ENCODE results near the gene VSIG2.

The VSIG2 gene

DNA sequence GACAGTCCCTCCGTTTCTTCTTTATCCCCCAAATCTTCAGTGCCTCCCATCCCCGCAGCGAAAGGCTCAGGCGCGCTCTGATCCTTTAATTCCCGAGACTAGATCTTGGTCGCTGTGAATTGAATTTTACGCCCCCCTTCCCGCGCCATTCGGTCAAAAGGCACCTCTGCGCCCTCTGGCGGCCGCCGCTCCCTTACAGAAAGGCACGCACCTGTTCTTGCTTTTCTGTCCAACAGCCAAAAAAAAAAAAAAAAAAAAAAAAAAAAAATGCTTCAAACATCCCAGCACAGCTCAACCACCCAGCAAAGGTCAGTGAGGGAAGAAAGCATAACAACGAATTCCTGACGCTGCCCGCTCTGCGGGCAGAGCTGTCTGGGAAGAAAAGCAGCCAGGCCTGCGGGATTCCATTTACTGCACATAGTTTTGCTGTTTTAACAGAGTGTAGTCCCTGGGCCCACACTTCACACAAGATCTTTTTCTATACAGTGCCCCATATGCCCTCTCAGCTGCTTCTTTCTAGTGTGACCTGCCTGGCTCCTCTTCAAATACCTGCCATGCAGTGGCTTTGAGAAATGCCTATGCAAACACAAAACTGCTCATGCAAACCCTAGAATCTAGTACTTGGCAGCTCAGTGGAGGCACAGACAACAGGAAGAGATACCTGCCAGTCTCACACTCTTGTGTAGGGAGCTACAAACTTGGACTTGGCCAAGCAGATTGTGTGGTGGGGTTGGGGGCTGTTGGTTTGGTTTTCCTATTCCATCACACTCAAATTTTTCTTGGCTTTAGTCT is 11.3 kb upstream of the VSIG2 start:
- DNase-seq (ENCODE audit: low read depth) = peak; percentile 81

DNA sequence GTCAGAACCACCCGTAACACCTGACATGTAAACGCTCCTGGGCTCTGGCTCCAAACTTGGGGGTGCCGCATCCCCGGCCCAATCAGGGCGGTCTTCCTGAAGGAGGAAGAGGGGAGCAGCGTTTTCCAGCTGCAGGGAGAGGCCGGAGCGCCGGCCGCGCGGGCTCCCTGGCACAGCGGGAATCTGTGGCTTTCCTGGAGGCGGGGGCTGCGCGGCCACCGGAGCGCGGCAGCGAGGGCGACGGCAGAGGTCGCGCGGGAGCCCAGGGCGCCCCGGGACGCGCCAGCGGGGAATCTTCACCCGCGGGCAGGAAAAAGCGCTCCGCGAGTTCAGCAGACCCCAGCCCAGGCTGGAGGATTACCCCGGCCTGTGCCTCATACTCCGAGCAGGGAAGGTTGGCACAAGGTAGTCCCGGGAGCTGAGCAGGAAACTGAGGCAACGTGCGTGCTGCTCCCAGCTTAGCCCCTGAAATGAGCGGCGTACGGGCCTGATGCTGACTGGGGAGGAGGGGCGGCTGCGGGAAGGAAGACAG is 10.6 kb upstream of the VSIG2 start:
- no peak for DNase-seq (ENCODE audit: low read depth)

DNA sequence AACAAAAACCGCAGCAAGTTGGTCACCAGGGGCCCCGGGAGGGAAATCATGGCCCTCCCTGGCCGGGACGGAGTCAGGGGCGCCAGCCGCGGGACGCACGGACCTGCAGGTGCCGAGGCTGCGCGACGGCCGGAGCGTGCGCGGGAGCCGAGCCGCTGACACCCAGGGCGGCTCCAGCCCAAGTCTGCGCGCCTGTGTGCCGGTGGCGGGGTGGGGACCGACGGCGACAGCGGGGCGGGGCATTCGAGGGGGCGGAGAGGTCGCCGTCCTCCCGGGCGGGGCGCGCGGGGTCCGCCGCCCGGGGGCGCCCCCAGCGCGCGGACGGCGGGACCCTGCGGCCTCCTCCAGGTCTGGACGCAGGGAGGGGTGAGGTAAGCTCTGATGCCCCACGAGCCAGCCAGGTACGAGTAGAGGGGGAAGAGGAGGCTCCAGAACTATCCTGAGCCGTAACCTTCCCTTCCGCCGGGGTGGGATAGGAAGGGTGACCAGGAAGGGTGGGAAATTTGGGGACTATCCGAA is 10.1 kb upstream of the VSIG2 start, which contains the start of gene ESAM:
Gene ESAM, minus strand, starts transcription at position 186 of the 519 bp plus-strand sequence. Its CDS starts 136 bp downstream, at position 50.
- peak; percentile 54 for DNase-seq (ENCODE audit: low read depth)

DNA sequence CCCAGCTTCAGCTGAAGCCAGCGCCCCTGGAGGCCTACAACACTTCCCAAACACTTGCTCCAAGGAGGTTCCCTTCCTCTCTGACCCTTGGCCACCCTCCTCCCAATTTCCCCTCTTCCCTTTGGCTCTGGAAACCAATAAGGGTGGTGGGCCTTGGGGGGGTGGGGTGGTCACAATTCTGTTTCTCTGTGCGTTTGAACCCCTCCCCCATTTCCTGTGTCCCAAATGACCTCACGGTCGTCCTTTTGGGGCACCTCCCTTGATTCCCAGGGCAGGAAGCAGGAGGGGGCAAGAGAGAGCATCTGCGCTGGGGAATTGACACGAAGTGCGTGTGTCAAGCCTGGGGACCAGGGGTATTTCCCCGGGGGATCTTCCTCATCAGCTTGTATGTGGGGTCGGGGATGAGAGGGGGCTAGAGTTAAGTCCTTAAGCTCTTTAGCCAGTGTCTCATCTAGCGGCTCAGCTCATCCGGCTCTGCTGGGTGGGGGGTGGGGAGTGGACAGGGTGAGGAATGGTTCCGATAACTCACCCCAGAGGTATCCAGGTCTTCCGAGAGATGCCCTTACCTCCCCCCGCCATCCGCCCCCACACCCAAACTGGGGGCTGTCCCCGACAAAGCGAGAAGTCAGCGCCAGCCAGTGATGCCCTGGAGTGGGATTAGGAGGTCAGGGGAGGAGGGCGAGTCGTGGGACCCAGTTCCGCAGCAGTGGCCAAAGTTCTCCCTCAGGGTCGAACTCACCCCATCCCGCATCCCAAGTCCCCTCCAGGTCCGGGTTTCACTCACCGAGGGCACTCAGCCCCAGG is 9.4 kb upstream of the VSIG2 start:
- no peak for DNase-seq (ENCODE audit: low read depth)

DNA sequence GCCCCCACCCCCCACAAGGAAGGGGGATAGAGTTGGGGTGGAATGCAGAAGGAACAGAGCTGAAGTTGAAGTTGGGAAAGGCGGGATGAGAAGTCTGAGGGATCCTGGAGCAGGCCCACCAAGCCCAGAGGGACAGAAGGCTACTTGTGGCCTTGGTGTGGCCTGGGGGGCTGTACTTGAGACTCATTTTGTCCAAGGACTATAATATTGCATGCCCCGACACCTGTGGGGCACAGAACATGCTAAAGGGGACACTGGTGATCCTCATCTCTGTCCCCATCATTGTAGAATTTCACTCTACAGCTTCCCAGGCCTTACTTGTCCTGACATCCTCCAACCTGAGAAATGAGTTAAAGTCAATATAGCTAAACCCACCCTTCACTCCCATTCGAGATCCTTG is 8.8 kb upstream of the VSIG2 start:
- DNase-seq (ENCODE audit: low read depth) = no peak

DNA sequence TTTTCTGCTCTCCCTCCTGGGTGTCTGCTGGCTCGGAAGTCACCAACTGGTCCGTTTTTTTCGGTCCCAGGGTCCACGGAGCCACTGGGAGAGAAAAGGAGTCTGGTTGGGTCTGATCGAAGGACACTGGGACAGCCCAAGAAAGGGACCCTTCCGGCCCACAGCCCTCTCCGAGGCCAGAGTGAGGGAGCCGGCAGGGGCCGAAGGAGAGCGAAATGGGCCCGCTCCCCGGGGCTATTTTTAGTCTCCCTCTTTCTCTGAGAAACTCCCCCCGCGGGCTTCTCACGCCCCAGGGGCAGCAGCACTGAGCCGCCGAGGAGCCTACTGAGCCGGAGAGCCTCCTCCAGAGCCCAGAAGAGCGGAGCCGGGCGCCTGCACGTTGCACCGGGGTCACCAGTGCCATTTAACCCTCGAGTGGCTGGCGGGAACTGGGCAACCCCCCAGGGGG is 8.2 kb upstream of the VSIG2 start:
- DNase-seq (ENCODE audit: low read depth) = no peak

DNA sequence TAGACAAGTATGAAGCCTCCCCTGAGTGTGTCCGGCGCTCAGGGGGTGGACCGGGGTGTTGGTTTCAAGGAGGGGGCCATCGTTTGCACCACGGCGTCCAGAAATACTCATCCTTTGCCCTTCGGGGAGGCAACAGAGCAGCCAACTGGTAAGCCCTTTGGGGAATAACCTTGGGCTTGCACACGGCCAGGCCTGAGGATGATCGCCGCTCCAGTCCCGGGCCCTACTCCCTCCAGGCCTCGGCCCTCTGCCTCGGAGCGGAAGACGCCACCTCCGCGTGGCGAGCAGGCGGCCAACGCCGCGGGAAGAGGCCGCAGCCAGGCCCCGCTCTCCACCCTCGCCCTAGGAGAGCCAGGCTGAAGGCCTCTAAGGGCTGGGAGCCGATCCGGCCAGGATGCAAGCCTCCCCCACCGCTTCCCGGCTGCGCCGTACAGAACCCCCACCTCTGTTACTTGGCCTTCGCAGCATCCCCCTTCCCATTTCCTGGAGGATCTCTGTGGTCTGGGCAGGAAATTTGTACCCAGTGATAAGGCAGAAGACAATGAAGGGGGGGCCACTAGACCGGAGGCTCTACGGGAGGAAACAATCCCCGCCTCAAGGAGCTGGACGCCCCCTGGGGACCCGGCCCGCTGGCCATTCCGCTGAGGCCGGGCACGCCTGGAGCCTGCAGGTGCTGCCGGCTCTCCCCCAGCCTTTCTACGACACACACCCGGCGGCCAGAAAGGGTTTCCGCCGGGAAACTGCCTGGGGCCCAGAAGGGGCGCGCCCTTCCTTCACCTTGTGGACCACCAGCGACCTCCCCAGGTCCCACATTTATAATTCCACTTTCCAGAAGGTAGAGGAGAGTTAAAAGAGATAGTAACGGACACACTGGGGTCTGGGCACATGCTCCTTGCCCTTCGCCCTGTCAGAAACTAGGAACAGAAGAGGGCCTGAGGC is 7.5 kb upstream of the VSIG2 start:
- no peak for DNase-seq (ENCODE audit: low read depth)

DNA sequence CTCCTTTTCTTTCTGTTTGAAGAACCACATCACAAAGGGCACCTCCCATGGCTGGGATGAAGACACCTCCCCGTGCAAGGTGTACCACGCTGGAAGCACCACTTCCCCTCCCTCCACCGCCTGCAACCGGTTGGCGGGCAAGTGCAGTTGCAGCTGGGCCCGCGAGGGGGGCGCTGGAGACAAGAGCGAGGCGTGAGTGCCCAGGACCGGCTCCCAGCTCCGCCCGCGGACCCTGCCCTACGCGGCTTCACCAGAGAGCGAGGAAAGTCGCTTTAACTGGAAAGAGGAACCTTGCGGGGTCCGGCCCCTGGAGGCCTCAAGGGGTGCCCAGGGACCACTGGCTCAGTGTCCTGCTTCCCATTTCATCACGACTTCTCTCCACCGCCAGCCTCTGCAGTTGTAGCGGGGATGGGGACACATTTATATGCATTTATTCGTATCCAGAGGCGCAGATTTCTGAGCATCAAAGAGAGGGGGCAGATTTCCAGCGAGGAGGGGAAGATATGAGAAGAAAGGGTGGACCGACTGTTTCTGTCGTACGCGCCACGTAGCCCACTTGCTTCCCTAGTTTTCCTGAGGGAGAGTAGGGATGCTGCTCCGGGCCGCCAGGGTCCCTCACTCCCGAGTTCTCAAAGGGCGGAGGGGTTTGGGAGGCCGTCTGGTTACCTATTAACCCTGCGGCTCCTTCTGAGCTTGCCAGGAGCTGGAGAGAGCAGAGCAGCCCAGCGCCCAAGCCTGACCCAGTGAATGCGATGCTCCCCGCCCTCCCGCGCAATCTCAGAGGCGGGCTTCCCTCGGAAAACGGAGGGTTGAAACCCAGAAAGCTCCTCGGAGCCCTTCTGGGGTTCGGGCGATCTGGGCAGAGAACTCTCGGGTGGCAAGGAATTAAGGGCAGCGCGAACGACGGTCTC is 6.6 kb upstream of the VSIG2 start:
- peak; percentile 36 for DNase-seq (ENCODE audit: low read depth)

DNA sequence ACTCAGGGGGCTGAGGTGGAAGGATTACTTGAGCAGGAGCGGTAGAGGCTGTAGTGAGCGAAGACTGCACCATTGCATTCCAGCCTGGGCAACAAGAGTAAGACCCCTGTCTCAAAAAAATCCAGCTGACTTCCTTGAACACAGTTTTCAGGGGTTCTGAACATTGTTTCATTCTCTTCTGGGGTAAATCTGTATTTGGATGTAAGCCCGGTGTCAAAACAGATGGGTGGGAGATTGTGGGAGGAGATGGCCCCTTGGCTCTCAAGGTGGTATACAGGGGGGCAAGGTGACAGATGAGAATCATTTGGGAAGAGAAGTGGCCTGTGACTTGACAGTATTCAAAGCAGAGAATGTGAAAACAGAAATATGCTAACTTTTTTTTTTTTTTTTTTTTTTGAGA is 5.3 kb upstream of the VSIG2 start:
- no peak for DNase-seq (ENCODE audit: low read depth)

DNA sequence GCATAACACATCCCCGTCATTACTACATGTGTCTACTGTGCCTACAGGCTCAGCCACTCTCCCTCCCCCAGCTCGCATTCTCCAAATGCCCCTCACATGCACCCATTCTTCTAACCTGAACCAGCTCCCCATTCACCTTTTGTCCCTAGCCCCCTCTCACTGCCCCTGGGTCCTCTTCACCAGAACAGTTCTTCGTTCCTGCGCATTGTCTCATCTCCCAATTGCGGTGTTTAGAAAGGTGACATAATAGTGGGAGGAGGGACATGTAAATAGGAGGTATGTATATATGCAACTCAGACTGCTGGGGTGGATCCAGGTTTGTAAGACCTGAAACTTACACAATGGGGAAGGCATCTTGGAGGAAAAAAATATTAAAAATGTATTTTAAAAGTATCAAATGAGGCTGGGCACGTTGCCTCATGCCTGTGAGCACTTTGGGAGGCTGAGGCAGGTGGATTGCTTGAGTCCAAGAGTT is 4.7 kb upstream of the VSIG2 start:
- DNase-seq (ENCODE audit: low read depth) = no peak

DNA sequence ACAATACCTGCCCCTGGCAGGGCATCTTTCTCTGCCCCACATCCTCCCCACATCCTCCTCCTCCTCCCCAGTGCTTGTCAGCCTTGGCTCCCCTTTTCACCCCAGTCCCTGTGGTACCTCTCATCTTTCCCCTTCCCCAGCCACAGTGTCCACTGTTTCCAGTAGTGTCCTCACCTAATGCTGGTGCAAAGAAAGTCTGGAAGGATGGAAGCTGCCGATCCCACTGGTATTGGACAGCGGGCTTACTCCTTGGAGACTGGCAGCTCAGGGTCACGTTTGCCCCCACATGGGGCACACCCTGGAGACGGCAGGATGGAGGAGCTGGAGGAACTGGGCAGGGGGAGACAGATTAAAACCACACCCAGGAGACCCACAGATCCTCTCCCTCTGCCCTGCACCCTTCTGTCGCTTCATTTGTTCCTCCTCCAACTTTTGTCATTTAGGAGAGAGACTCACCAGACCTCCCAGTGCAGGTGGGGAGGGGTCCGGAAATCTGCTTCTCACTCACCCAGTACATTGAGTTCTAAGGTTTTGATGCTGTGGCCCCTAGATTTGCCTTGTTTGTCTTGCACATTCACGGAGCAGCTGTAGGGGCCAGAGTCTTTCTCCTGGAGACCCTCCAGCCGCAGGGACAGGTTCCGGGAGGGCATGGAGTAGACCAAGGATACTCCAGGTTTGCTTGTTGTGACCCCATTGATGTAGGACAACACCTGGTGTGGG is 4.1 kb upstream of the VSIG2 start:
- no peak for DNase-seq (ENCODE audit: low read depth)

DNA sequence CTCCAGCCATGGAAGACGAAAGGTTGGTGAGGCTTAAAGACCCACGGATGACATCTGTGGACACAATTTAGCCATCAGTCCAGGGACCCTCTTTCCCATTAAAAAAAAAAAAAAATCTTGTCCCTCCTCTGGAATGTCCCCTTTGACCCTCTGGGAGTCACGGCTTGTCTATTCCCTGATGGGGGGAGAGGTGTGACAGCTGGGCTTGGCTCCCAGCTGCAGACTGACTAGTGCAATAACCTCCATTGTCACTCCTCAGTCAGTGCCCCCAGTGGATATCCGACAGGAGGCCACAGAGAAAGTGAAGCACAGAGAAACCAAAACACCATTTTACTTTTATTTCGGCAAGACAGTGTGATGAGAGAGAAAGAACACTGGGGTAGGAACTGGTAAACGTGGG is 2.7 kb upstream of the VSIG2 start:
- no peak for DNase-seq (ENCODE audit: low read depth)

DNA sequence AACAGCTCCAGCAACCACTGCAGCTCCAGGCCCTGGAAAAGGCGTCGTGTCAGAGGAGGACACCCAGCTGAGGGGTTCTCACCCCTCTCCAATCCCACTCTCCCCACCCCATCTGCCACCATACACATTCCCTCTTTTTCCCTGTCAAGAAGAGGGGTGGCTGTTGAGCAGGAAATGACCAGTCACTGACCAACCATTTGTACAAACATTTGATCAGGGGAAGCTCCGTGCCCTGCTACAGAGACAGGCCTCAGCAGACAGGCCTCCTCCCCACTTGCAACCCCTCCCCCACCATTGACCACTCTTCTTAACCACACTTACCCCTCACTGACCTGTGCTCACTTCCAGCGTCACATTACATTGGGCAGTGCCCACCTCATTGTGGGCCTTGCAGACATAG is 2.3 kb upstream of the VSIG2 start:
- no peak for DNase-seq (ENCODE audit: low read depth)

DNA sequence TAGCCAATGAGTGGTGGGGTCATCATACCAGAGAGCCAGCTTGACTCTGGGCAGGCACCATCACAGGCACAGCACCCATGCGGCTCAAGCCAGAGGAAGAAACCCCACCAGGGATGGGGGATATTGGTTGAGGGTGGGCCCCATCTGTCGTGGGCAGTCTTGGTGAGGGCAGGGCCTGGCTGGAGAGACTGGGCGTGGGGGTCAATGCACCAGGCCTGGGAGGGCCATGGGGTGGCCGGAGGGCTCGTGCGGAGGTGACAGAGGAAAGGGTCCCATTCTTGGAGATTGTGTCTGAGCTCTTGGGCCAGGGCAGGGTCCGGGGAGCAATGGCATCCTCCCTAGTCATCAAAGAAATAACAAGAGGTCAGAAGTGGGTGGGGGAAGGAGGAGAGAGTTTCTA is 1.6 kb upstream of the VSIG2 start:
- no peak for DNase-seq (ENCODE audit: low read depth)

DNA sequence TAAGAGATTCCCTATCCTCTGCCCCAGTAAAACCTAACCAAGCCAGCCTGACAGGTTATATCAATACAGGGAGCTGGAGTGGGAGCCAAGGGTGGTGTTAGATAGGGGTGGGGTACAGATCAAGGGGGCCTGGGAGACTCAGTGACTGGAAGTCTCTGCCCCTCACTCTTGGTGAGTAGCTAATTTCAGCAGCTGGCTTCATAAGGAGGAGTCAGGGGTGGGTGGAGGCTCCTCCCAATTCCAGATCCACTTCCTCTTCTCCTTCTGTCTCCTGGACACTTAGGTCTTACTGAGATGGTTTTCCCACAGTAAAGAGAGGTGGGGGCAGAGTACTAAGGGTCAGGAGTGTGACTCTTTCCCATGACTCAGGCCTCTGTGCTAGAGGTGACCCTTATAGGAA is 1.1 kb upstream of the VSIG2 start:
- DNase-seq (ENCODE audit: low read depth) = no peak

DNA sequence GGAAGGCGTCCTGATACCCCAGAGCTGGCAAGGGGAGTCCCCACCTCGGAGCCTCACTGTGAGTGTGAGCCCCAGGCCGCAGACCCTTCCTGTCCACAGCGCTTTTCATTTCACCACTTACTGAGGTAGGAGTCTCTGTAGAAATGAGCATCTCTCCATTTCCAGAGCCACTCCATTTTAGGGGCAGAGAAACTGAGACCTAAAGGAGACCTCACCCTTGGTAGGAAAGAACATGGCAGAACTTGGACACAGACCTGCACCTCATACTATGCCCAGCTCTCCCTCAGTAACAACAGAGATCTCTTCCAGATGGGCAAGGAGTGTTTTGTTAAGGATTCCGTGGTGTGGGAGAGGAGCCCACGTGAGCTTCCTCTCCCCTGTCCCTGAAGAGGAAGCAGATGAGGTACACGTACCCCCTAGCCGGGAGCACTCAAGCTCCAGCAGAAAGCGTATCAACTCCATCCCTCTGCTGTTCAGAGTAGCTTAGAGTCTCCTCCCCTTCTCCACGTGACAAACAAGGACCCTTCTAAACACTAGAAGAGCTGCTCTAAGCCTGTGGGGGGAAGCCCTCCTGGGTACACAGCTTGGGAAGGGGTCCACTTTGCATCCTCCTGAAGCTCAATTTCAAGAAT is 532 bp upstream of the VSIG2 start:
- no peak for DNase-seq (ENCODE audit: low read depth)

DNA sequence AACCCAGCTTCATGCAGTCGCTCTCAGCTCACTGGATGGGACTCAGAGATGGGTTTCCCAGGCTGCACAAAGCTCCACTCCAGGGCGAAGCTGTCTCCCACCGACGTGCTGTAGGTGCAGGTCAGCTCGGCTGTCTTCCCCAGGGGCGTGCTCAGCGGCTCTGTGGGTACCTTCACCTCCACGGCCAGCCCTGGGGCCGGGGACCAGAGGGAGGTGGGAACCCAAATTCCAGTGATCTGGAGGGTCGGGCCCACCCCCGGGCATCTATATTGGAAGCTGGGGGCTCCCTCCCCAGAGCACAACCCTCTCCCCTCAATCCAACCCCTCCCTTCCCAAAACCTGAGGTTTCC is 689 bp downstream of the VSIG2 start:
- DNase-seq (ENCODE audit: low read depth) = no peak

DNA sequence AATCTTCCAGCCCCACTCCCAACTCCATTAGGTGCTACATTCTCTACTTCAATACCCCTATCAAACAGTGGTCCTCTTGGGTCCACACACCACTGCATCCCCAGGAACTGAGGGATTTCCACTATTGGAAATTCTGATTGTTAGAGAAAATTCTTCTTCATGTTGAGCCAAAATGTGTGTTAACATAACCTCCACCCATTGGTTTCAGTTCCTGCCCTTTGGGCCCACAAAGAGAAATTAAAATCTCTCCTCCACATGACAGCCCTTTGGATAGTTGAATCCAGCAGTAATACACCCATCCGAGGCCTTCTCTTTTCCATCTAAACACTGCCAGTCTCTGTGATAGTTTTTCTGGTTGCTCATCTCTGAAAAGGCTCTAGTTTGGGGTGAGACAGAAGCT is 2.1 kb downstream of the VSIG2 start:
- no peak for DNase-seq (ENCODE audit: low read depth)

Measured in activated gamma-delta T cell treated with anti-CD3 and anti-CD28 coated beads, Interleukin-2, amount 50 U/mL, for 16 hours (primary cell).